ENCODE measurements around the gene MCM10.
"Not testable (repeated sequence)": the region's sequence is repeated elsewhere in the genome, so short reads cannot be mapped to it uniquely, and the experiment has no call there.

DNA sequence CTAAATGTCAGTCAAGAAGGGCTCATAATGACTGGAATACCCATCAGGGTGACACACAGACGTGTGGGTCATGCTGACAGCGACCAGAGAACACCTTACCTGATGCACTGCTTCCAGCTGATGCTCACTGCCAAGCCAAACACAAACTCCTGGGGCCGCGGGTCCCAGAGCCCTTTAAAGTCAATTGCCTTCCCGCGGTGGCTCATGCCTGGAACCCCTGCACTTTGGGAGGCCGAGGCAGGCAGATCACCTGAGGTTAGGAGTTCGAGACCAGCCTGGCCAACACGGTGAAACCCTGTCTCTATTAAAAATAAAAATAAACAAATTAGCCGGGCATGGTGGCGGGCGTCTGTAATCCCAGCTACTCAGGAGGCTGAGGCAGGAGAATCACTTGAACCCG, 73.4 kb downstream of the MCM10 start:
- TF ChIP-seq, protein P1, sequence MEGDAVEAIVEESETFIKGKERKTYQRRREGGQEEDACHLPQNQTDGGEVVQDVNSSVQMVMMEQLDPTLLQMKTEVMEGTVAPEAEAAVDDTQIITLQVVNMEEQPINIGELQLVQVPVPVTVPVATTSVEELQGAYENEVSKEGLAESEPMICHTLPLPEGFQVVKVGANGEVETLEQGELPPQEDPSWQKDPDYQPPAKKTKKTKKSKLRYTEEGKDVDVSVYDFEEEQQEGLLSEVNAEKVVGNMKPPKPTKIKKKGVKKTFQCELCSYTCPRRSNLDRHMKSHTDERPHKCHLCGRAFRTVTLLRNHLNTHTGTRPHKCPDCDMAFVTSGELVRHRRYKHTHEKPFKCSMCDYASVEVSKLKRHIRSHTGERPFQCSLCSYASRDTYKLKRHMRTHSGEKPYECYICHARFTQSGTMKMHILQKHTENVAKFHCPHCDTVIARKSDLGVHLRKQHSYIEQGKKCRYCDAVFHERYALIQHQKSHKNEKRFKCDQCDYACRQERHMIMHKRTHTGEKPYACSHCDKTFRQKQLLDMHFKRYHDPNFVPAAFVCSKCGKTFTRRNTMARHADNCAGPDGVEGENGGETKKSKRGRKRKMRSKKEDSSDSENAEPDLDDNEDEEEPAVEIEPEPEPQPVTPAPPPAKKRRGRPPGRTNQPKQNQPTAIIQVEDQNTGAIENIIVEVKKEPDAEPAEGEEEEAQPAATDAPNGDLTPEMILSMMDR (IDR thresholded peaks at IDR 0.05): not testable (repeated sequence)
- not testable (repeated sequence) for TF ChIP-seq POLR2A, EP300 (IDR thresholded peaks at IDR 0.05)
